H1 (cell line): ENCODE measurements around the gene PNMA1. TPM values are rescaled to one million over a fixed set of nuclear protein-coding genes. Genes with fewer than 3 reads are reported as not detected.
A peak's percentile ranks its signal among the peaks of the same experiment; 100 is the strongest.

ENCODE experiments used
- BACH1 ChIP-seq: IDR thresholded peaks from 2 replicates; pipeline ENCODE4 v1.6.1; 2012; ENCODE audit warnings: low read length, improper control_type of control experiment
- CEBPB ChIP-seq: IDR thresholded peaks from 2 replicates; pipeline ENCODE4 v1.6.1; 2012; ENCODE audit warnings: low read depth, low read length
- CHD2 ChIP-seq: IDR thresholded peaks from 2 replicates; pipeline ENCODE4 v1.6.1; 2012; ENCODE audit warnings: low read length, improper control_type of control experiment
- CREB1 ChIP-seq: IDR thresholded peaks from 2 replicates; pipeline ENCODE4 v1.6.1; 2012; ENCODE audit warnings: inconsistent platforms
- EGR1 ChIP-seq: IDR thresholded peaks from 2 replicates; pipeline ENCODE4 v1.6.1; 2011; ENCODE audit warnings: low read depth, low read length, borderline replicate concordance
- HDAC2 ChIP-seq, 2 experiments: fragments of 300-600 bp in 1 of 2; sonication (generic) in 1 of 2; IDR thresholded peaks; 2 replicates each; pipeline ENCODE4 v1.6.1; 2011 to 2012; ENCODE audit warnings: low read depth in 2 of 2, low read length in 2 of 2, mild to moderate bottlenecking in 2 of 2, moderate library complexity in 2 of 2, borderline replicate concordance in 1 of 2, inconsistent platforms in 1 of 2
- JUND ChIP-seq: IDR thresholded peaks from 2 replicates; pipeline ENCODE4 v1.6.1; 2011; ENCODE audit warnings: mild to moderate bottlenecking, improper control_type of control experiment, low read length
- KDM4A ChIP-seq: IDR thresholded peaks from one replicate; pipeline ENCODE4 v1.7.1; 2012; ENCODE audit warnings: low read depth, mild to moderate bottlenecking, moderate library complexity, low read length, inconsistent platforms; ENCODE audit not compliant: severe bottlenecking
- MAX ChIP-seq: IDR thresholded peaks from 2 replicates; pipeline ENCODE4 v1.6.1; 2012; ENCODE audit warnings: inconsistent platforms
- POLR2A ChIP-seq, 2 experiments: IDR thresholded peaks; 1 replicate in 1 of 2; 2 replicates in 1 of 2; pipeline ENCODE4 v1.6.1; 2011; ENCODE audit warnings: low read depth in 2 of 2, low read length in 2 of 2, mild to moderate bottlenecking in 2 of 2; ENCODE audit errors: control extremely low read depth in 1 of 2
- RAD21 ChIP-seq, 2 experiments: IDR thresholded peaks in 1 of 2; conservative IDR thresholded peaks in 1 of 2; 2 replicates each; pipeline ENCODE4 v1.6.1; 2011; ENCODE audit warnings: low read depth in 2 of 2, low read length in 2 of 2, improper control_type of control experiment in 1 of 2, inconsistent platforms in 1 of 2, mild to moderate bottlenecking in 1 of 2, moderate library complexity in 1 of 2
- SIN3A ChIP-seq, 2 experiments: IDR thresholded peaks in 1 of 2; conservative IDR thresholded peaks in 1 of 2; 2 replicates each; pipeline ENCODE4 v1.6.1; 2011 to 2012; ENCODE audit warnings: low read length in 2 of 2, improper control_type of control experiment in 1 of 2, low read depth in 1 of 2, mild to moderate bottlenecking in 1 of 2
- SP1 ChIP-seq: IDR thresholded peaks from 2 replicates; pipeline ENCODE4 v1.6.1; 2011; ENCODE audit warnings: low read depth, low read length
- SRF ChIP-seq: IDR thresholded peaks from 2 replicates; pipeline ENCODE4 v1.6.1; 2011; ENCODE audit warnings: mild to moderate bottlenecking, low read depth, low read length, moderate library complexity
- TAF7 ChIP-seq: optimal IDR thresholded peaks from 2 replicates; pipeline ENCODE3; 2011; ENCODE audit warnings: low read depth, mild to moderate bottlenecking, inconsistent platforms, low read length, moderate library complexity, borderline replicate concordance
- TBP ChIP-seq: IDR thresholded peaks from 2 replicates; pipeline ENCODE4 v1.6.1; 2011; ENCODE audit warnings: low read depth, low read length, improper control_type of control experiment
- YY1 ChIP-seq: IDR thresholded peaks from 2 replicates; pipeline ENCODE4 v1.6.1; 2011; ENCODE audit warnings: low read depth, mild to moderate bottlenecking, low read length
- polyA plus RNA-seq, 7 experiments: library from polyadenylated mRNA; depleted of rRNA in 3 of 7; stranded (reverse) in 5 of 7; unstranded in 2 of 7; fragments of >200 nt in 5 of 7; fragments of 200-250 nt in 2 of 7; gene quantifications; 1 replicate in 5 of 7; 2 replicates in 1 of 7; 4 replicates in 1 of 7; pipeline versions ENCODE4 v1.2.1 to v1.2.3, GENCODE V29; 2011 to 2013; ENCODE audit warnings: missing spikeins in 2 of 7, mixed read lengths in 2 of 7
- total RNA-seq: library from RNA; stranded (reverse); fragmentation: NEBNext Ultra II Directional; extraction: Animal tissue kit (Norgen Biotek cat#: 25700); gene quantifications from 2 replicates; pipeline ENCODE4 v1.2.1, GENCODE V29; 2021
- TF ChIP-seq, protein P1 (sequence below): IDR thresholded peaks from 2 replicates; pipeline ENCODE4 v1.6.1; 2012; ENCODE audit warnings: inconsistent platforms

Gene PNMA1
- total and polyA plus RNA-seq, 2 of the 8 experiments (the other 6 are each of a cell fraction or from before 2014, with no cell fraction given), result 15.8 to 52.7 TPM

GRCh38 chr14:73759714-73760597, 45.8 kb upstream of the PNMA1 start (continued):
- TF ChIP-seq HDAC2 (IDR thresholded peaks at IDR 0.05; ENCODE audit: borderline replicate concordance in 1 of 2, low read depth in 2 of 2, low read length in 2 of 2) (peak in 1 of 2 experiments; percentile 41; a peak in 1 of 4 replicates), SRF (peak; percentile 99), CEBPB (peak; percentile 100), CREB1 (peak; percentile 47; the same call in 1 of the 2 replicates), TBP (peak; percentile 50; the same call in 1 of the 2 replicates), TAF7 (no peak), JUND (peak; percentile 74), SP1 (peak; percentile 46; the same call in 1 of the 2 replicates), EGR1 (no peak), CHD2 (peak; percentile 42; the same call in 1 of the 2 replicates), MAX (peak; percentile 39), KDM4A (peak; percentile 17), YY1 (peak; percentile 9; the same call in 1 of the 2 replicates), SIN3A (conservative IDR thresholded peaks at IDR 0.05 in 1 of 2, IDR thresholded peaks at IDR 0.05 in 1 of 2; ENCODE audit: low read depth in 1 of 2, low read length in 2 of 2) (peak; percentile 55 to 79; a peak in 3 of 4 replicates), BACH1 (no peak), RAD21 (IDR thresholded peaks at IDR 0.05 in 1 of 2, conservative IDR thresholded peaks at IDR 0.05 in 1 of 2; ENCODE audit: low read depth in 2 of 2, low read length in 2 of 2) (no peak), POLR2A (IDR thresholded peaks at IDR 0.05; ENCODE audit: control extremely low read depth in 1 of 2, low read depth in 2 of 2, low read length in 2 of 2) (peak; percentile 85 to 93)
- TF ChIP-seq, protein P1, sequence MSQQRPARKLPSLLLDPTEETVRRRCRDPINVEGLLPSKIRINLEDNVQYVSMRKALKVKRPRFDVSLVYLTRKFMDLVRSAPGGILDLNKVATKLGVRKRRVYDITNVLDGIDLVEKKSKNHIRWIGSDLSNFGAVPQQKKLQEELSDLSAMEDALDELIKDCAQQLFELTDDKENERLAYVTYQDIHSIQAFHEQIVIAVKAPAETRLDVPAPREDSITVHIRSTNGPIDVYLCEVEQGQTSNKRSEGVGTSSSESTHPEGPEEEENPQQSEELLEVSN, result no peak; the same call in 1 of the 2 replicates
